Mesendoderm (in vitro differentiated cells): ENCODE data around the gene KIF2C.
A peak's percentile ranks its signal among the peaks of the same experiment; 100 is the strongest.

Experiments used
- DNase-seq: peaks from one replicate; pipeline ENCODE4 v3.0.0; 2013
- H2AK5ac ChIP-seq: 2 replicates; pipeline ENCODE4 v1.6.1; 2013; ENCODE audit warnings: low read length, inconsistent platforms
- H2BK120ac ChIP-seq: 2 replicates; pipeline ENCODE4 v1.6.1; 2013; ENCODE audit warnings: low read depth, mild to moderate bottlenecking, low read length, moderate library complexity, mixed read lengths
- H2BK15ac ChIP-seq: replicated peaks from 2 replicates; pipeline ENCODE4 v1.6.1; 2013; ENCODE audit warnings: low read depth, mild to moderate bottlenecking, moderate library complexity
- H2BK5ac ChIP-seq: 2 replicates; pipeline ENCODE4 v1.6.1; 2013; ENCODE audit warnings: low read length, inconsistent platforms
- H3K18ac ChIP-seq: 2 replicates; pipeline ENCODE4 v1.6.1; 2013; ENCODE audit warnings: mild to moderate bottlenecking, low read length, mixed read lengths
- H3K23ac ChIP-seq: one replicate; pipeline ENCODE4 v1.6.1; 2013; ENCODE audit warnings: low read length
- H3K27ac ChIP-seq: 2 replicates; pipeline ENCODE4 v1.5.1; 2013; ENCODE audit warnings: low read depth, mild to moderate bottlenecking, inconsistent platforms, low read length, moderate library complexity
- H3K27me3 ChIP-seq: 2 replicates; pipeline ENCODE4 v1.6.1; 2013; ENCODE audit warnings: low read length, control low read depth, mild to moderate bottlenecking, inconsistent platforms; ENCODE audit not compliant: insufficient read depth, poor library complexity
- H3K36me3 ChIP-seq: 2 replicates; pipeline ENCODE4 v1.6.1; 2013; ENCODE audit warnings: low read length, inconsistent platforms; ENCODE audit not compliant: control insufficient read depth, insufficient read depth
- H3K4ac ChIP-seq: one replicate; pipeline ENCODE4 v1.6.1; 2013; ENCODE audit warnings: low read depth, mild to moderate bottlenecking, low read length, moderate library complexity
- H3K4me1 ChIP-seq: 2 replicates; pipeline ENCODE4 v1.6.1; 2013; ENCODE audit warnings: low read depth, low read length, inconsistent platforms; ENCODE audit not compliant: control insufficient read depth
- H3K4me2 ChIP-seq: 2 replicates; pipeline ENCODE4 v1.6.1; 2013; ENCODE audit warnings: low read length
- H3K4me3 ChIP-seq: 2 replicates; pipeline ENCODE4 v1.5.1; 2013; ENCODE audit warnings: mild to moderate bottlenecking, low read length
- H3K56ac ChIP-seq: one replicate; pipeline ENCODE4 v1.6.1; 2013; ENCODE audit warnings: low read length
- H3K79me1 ChIP-seq: 2 replicates; pipeline ENCODE4 v1.6.1; 2013; ENCODE audit warnings: low read length, inconsistent platforms
- H3K79me2 ChIP-seq: 2 replicates; pipeline ENCODE4 v1.6.1; 2013; ENCODE audit warnings: mild to moderate bottlenecking, low read length; ENCODE audit not compliant: control insufficient read depth, insufficient read depth
- H3K9ac ChIP-seq: 2 replicates; pipeline ENCODE4 v1.6.1; 2013; ENCODE audit warnings: low read length, inconsistent platforms
- H4K5ac ChIP-seq: one replicate; pipeline ENCODE4 v1.6.1; 2013; ENCODE audit warnings: low read length
- H4K8ac ChIP-seq: one replicate; pipeline ENCODE4 v1.6.1; 2013; ENCODE audit warnings: low read depth, mild to moderate bottlenecking, control low read depth, low read length, moderate library complexity
- WGBS: extraction: QIAGEN DNeasy Blood & Tissue Kit; methylation state at CpG from one replicate; pipeline ENCODE4 v1.1.7; 2013; ENCODE audit warnings: low lambda C conversion rate, missing lambda C conversion rate; ENCODE audit not compliant: insufficient coverage; ENCODE audit errors: extremely low coverage; 5-methylcytosine and 5-hydroxymethylcytosine counted together

The KIF2C gene

DNA sequence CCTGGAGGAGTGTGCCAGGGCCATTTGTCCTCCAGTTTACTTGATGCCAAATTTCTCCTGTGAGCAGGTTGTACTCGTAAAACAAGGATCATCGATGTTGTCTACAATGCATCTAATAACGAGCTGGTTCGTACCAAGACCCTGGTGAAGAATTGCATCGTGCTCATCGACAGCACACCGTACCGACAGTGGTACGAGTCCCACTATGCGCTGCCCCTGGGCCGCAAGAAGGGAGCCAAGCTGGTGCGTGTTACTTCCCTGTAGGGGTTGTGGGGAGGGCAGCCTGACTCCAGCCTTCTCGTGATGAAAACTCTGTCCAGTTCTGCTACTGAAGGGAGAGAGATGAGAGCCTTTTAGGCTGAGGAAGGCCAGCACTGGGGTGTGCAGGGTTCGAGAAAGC, 37.9 kb downstream of the KIF2C start:
- Histone ChIP-seq H2AK5ac (no peak overlapping the region), H3K79me2 (peaks cover 30% of the 10 kb centered on the region), H3K27ac (no peak overlapping the region), H4K5ac (no peak overlapping the region), H3K18ac (no peak overlapping the region), H3K9ac (peak overlapping the region; percentile 100), H3K4me3 (peak overlapping the region; percentile 43), H3K4me2 (peak overlapping the region; percentile 53), H3K79me1 (peaks cover 11% of the 10 kb centered on the region), H3K23ac (peak overlapping the region; percentile 35), H3K4me1 (peaks cover 2% of the 10 kb centered on the region), H3K27me3 (no peaks in the 10 kb centered on the region), H2BK120ac (no peak overlapping the region), H3K4ac (no peak overlapping the region), H2BK15ac (no peak overlapping the region), H4K8ac (no peak overlapping the region), H3K36me3 (peaks cover 14% of the 10 kb centered on the region), H3K56ac (peak overlapping the region; percentile 99), H2BK5ac (no peak overlapping the region)
- no CpG with 5 or more reads among the region's 14 CpGs for WGBS
- DNase-seq: no peak

DNA sequence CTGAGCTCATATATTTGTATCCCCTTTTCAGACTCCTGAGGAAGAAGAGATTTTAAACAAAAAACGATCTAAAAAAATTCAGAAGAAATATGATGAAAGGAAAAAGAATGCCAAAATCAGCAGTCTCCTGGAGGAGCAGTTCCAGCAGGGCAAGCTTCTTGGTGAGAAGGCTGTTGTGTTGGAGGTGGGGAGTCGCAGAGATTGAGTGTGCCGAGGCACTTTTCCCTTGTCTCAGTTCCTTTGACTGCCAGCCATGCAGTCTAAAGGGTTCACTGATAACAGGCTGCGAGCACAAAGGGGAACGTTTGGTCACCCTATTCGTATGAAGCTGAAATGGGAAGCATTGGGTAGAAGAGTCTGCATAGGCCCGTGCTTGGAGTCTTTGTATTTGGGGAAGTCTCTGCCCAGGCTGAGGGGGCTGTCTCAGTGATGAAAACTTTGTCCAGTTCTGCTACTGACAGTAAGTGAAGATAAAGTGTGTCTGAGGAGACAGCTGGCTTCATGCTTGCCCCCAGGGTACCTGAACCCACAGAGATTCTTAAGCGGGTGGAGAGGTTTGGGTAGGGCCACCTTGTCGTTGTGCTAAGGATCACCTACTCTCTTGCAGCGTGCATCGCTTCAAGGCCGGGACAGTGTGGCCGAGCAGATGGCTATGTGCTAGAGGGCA, 38.5 kb downstream of the KIF2C start:
- H2BK120ac ChIP-seq: no peak overlapping the region
- no peak overlapping the region for H2BK5ac ChIP-seq
- no peak overlapping the region for H2BK15ac ChIP-seq
- H3K4me3 ChIP-seq: no peak overlapping the region
- H3K9ac ChIP-seq: peak overlapping the region; percentile 100
- no peak overlapping the region for H3K23ac ChIP-seq
- peaks cover 2% of the 10 kb centered on the region for H3K4me1 ChIP-seq
- no peak overlapping the region for H2AK5ac ChIP-seq
- no peak overlapping the region for H3K4ac ChIP-seq
- H3K36me3 ChIP-seq: peaks cover 14% of the 10 kb centered on the region
- H3K79me2 ChIP-seq: peaks cover 30% of the 10 kb centered on the region
- WGBS: no CpG with 5 or more reads among the region's 13 CpGs
- no peak overlapping the region for H3K56ac ChIP-seq
- no peak overlapping the region for H4K5ac ChIP-seq
- peak overlapping the region; percentile 53 for H3K4me2 ChIP-seq
- no peak overlapping the region for H3K18ac ChIP-seq
- no peaks in the 10 kb centered on the region for H3K27me3 ChIP-seq
- H4K8ac ChIP-seq: no peak overlapping the region
- peaks cover 11% of the 10 kb centered on the region for H3K79me1 ChIP-seq
- H3K27ac ChIP-seq: no peak overlapping the region
- no peak for DNase-seq

DNA sequence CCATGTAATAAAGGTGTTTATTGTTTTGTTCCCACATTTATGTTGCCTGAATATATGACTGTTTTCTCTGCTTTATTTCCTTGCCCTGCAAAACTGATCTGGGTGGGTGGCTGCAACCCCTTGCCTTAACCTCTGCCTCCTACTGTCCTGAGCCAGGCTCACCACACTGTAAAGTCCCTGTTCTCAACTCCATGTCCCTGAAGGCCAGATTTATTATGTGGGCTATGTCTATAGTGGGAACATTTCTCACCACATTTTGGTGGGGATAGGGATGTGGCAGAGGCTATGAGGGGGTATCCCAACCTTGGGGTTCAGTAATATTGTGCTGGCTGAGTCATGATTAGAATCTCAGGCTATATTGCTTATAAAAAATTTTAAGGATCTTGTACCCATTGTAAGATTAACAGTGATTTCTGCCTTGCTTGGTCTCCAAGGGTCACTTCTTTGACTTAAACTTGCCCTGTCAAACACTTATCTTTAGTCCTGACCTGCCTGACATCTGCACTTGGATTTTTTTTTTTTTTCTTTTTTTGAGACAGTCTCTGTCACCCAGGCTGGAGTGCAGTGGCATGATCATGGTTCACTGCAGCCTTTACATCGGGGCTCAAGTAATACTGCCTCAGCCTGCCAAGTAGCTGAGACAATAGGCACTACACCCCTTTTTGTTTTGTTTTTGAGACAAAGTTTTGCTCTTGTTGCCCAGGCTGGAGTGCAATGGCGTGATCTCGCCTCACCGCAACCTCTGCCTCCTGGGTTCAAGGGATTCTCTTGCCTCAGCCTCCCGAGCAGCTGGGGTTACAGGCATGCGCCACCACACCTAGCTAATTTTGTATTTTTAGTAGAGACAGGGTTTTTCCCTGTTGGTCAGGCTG, 39.3 kb downstream of the KIF2C start:
- Histone ChIP-seq H3K56ac (no peak overlapping the region), H2BK15ac (no peak overlapping the region), H3K27ac (no peak overlapping the region), H3K4ac (no peak overlapping the region), H3K27me3 (no peaks in the 10 kb centered on the region), H3K23ac (no peak overlapping the region), H2BK5ac (no peak overlapping the region), H3K79me2 (peaks cover 30% of the 10 kb centered on the region), H2AK5ac (no peak overlapping the region), H3K79me1 (peaks cover 11% of the 10 kb centered on the region), H3K9ac (no peak overlapping the region), H3K36me3 (peaks cover 14% of the 10 kb centered on the region), H4K8ac (no peak overlapping the region), H2BK120ac (no peak overlapping the region), H3K4me1 (peaks cover 6% of the 10 kb centered on the region), H4K5ac (no peak overlapping the region), H3K4me3 (no peak overlapping the region), H3K18ac (no peak overlapping the region), H3K4me2 (no peak overlapping the region)
- no peak for DNase-seq
- WGBS: no CpG with 5 or more reads among the region's 6 CpGs

GRCh38 chr1:44780583-44781121, 41.0 kb downstream of the KIF2C start:
- Histone ChIP-seq H3K4me2 (no peak overlapping the region), H3K4me1 (peaks cover 6% of the 10 kb centered on the region), H3K18ac (no peak overlapping the region), H2AK5ac (no peak overlapping the region), H3K36me3 (peaks cover 14% of the 10 kb centered on the region), H3K79me1 (peaks cover 9% of the 10 kb centered on the region), H3K4ac (no peak overlapping the region), H2BK15ac (no peak overlapping the region), H4K8ac (no peak overlapping the region), H3K9ac (no peak overlapping the region), H2BK120ac (no peak overlapping the region), H3K23ac (no peak overlapping the region), H4K5ac (no peak overlapping the region), H3K56ac (no peak overlapping the region), H3K27ac (no peak overlapping the region), H2BK5ac (no peak overlapping the region), H3K79me2 (peaks cover 26% of the 10 kb centered on the region), H3K4me3 (no peak overlapping the region), H3K27me3 (no peaks in the 10 kb centered on the region)
- no peak for DNase-seq
- no CpG with 5 or more reads among the region's 14 CpGs for WGBS

GRCh38 chr1:44783697-44784093, 44.1 kb downstream of the KIF2C start:
- DNase-seq: no peak
- no peak overlapping the region for H2BK120ac ChIP-seq
- peaks cover 5% of the 10 kb centered on the region for H3K4me1 ChIP-seq
- H3K4ac ChIP-seq: no peak overlapping the region
- H4K5ac ChIP-seq: peak overlapping the region; percentile 93
- peak overlapping the region; percentile 26 for H2BK5ac ChIP-seq
- WGBS: no CpG with 5 or more reads among the region's 8 CpGs
- H3K4me3 ChIP-seq: peak overlapping the region; percentile 7
- no peak overlapping the region for H3K23ac ChIP-seq
- peak overlapping the region; percentile 50 for H3K4me2 ChIP-seq
- H3K27ac ChIP-seq: no peak overlapping the region
- no peaks in the 10 kb centered on the region for H3K27me3 ChIP-seq
- H3K18ac ChIP-seq: peak overlapping the region; percentile 25
- H4K8ac ChIP-seq: no peak overlapping the region
- H3K79me2 ChIP-seq: no peaks in the 10 kb centered on the region
- H3K56ac ChIP-seq: peak overlapping the region; percentile 91
- no peaks in the 10 kb centered on the region for H3K36me3 ChIP-seq
- H3K9ac ChIP-seq: peak overlapping the region; percentile 74
- no peak overlapping the region for H2BK15ac ChIP-seq
- H2AK5ac ChIP-seq: no peak overlapping the region
- H3K79me1 ChIP-seq: no peaks in the 10 kb centered on the region
